LNCaP clone FGC (cell line): Measurements from ENCODE around the gene ZBTB40.
A peak's percentile ranks its signal among the peaks of the same experiment; 100 is the strongest.

ENCODE experiments used
- DNase-seq: peaks from one replicate; pipeline ENCODE4 v3.0.0-alpha.2; 2011; ENCODE audit warnings: low read depth
- H3K4me3 ChIP-seq: 2 replicates; pipeline ENCODE4 v1.5.1; 2011; ENCODE audit warnings: mild to moderate bottlenecking, low read depth, low read length, control low read depth
- TF ChIP-seq, protein P1 (sequence below): IDR thresholded peaks from 2 replicates; pipeline ENCODE4 v1.5.1; 2012; ENCODE audit warnings: mild to moderate bottlenecking; ENCODE audit not compliant: control insufficient read depth, insufficient read depth; ENCODE audit errors: extremely low read depth

ZBTB40 gene

GRCh38 chr1:22465015-22465565 lies 13.4 kb downstream of the ZBTB40 start:
- no peak for DNase-seq
- TF ChIP-seq, protein P1, sequence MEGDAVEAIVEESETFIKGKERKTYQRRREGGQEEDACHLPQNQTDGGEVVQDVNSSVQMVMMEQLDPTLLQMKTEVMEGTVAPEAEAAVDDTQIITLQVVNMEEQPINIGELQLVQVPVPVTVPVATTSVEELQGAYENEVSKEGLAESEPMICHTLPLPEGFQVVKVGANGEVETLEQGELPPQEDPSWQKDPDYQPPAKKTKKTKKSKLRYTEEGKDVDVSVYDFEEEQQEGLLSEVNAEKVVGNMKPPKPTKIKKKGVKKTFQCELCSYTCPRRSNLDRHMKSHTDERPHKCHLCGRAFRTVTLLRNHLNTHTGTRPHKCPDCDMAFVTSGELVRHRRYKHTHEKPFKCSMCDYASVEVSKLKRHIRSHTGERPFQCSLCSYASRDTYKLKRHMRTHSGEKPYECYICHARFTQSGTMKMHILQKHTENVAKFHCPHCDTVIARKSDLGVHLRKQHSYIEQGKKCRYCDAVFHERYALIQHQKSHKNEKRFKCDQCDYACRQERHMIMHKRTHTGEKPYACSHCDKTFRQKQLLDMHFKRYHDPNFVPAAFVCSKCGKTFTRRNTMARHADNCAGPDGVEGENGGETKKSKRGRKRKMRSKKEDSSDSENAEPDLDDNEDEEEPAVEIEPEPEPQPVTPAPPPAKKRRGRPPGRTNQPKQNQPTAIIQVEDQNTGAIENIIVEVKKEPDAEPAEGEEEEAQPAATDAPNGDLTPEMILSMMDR, result no peak
- H3K4me3 ChIP-seq, result no peak overlapping the region

DNA sequence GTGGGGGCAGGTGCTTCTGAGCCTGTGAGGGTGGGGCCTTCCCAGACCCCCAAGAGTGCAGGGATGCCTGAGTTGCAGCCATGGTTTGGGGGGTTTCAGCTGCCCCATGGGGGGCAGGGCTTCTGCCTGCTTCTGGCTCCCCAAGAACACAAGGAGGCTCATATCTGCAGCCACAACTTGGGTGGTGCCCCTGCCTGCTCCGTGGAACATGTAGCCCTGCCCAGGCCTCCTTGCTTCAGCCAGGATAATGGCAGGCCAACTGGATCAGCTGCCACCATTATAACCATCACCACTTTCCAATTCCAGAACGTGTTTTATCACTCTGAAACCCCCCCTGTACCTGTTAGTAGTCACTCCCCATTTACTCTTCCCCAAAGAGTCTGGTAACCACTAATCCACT lies 14.0 kb downstream of the ZBTB40 start:
- no peak for DNase-seq
- no peak overlapping the region for H3K4me3 ChIP-seq
- TF ChIP-seq, protein P1, result no peak

GRCh38 chr1:22470227-22470626 lies 18.6 kb downstream of the ZBTB40 start:
- TF ChIP-seq, protein P1, result no peak
- H3K4me3 ChIP-seq, result no peak overlapping the region
- no peak for DNase-seq

DNA sequence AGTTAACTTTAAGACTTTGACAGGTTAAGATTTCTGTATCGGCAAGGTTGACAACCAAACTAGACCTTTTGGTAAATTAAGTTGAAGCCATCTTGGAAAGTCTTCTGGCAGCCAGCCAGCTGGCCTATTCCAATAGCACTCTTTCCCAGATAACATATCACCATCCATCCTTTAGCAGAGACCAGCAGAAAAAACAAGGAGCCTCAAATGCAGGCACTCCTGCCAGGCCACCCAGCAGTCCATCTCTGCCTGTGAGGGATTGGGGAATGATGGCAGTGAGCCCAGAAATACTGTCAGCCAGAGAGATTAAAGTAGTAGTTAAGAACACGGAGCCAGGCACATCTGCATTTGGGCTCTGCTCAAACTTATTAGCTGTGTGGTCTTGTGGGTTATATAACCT lies 19.4 kb downstream of the ZBTB40 start:
- DNase-seq, result no peak
- TF ChIP-seq, protein P1, result no peak
- no peak overlapping the region for H3K4me3 ChIP-seq

GRCh38 chr1:22471610-22472009 lies 20.0 kb downstream of the ZBTB40 start:
- TF ChIP-seq, protein P1, result no peak
- no peak overlapping the region for H3K4me3 ChIP-seq
- DNase-seq, result no peak

DNA sequence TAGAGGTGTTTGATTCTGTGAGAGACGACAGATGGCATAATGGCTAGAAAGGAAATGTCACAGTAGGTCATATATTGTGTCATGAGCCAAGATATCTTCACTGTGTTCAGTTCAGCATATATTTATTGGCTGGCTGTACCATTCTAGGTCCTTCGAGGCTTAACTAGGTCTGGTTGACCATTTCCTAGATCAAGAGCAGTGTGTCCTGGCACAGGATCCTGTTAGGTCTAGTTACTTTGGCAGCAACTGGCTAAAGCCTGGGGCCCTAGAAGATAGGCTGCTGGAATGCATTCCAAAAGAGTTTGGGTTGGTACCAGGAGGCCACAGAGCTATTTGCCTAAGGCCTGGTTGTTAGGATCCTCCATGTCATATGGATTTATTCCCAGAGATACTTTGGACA lies 20.9 kb downstream of the ZBTB40 start:
- H3K4me3 ChIP-seq, result no peak overlapping the region
- DNase-seq, result peak; percentile 90
- TF ChIP-seq, protein P1, result no peak

- DNase-seq, result no peak
- TF ChIP-seq, protein P1, result no peak
- H3K4me3 ChIP-seq, result no peak overlapping the region
Measured at GRCh38 chr1:22473952-22474351, 22.3 kb downstream of the ZBTB40 start.
